Stimulated activated CD4-positive, alpha-beta T cell treated with anti-CD3 and anti-CD28 coated beads, Interleukin-1b, Interleukin-23, amount 100 ng/mL, for 1 hour (primary cell): ENCODE measurements around the gene RGP1.

Source experiments
- DNase-seq, 2 donors: peaks; one replicate each; pipeline ENCODE4 v3.0.0-alpha.2; 2020; ENCODE audit warnings: low read depth in 2 of 2

The RGP1 gene, protein sequence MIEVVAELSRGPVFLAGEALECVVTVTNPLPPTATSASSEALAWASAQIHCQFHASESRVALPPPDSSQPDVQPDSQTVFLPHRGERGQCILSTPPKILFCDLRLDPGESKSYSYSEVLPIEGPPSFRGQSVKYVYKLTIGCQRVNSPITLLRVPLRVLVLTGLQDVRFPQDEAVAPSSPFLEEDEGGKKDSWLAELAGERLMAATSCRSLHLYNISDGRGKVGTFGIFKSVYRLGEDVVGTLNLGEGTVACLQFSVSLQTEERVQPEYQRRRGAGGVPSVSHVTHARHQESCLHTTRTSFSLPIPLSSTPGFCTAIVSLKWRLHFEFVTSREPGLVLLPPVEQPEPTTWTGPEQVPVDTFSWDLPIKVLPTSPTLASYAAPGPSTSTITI

DNA sequence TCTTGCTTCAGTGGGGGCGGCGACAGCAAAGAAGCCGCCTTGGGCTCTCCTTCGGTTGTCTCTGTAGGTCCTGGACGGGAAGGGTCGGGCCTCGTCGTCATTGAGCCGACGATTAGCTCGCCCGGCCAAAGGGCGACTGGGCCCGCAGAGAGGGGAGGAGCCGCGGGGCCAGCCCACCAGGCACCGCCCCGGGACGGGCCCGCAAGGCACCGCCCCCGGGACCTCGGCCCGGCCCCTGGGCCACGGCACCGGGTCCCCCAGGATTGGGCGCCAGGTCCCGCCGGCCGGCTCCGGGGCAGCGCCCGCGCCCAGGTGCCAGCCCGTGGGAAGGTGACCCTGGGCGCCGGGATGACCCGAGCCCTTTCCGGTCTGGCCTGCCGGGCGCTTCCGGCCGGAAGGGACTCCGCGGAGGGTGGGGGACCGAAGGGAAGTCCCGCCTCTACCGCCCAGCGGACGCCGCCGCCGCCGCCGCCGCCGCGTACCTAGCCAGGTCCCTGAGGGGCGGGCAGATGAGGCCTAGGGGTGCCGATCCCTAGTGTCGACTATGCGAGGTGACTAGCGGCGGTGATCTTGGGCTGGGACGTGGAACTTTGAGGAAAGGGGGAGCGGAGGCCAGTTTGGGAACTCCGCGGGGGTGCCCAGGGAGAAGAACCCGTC is at the start of gene RGP1, which contains the start of gene GBA2:
Gene RGP1 (plus strand): TSS at position 430 of the 657 bp plus-strand sequence. CDS start 469 bp downstream, outside the sequence.
Gene GBA2 (minus strand): TSS at position 371 of the 657 bp plus-strand sequence. CDS start 524 bp downstream, outside the sequence.
- peak in 1 of 2 donors; percentile 38 for DNase-seq

DNA sequence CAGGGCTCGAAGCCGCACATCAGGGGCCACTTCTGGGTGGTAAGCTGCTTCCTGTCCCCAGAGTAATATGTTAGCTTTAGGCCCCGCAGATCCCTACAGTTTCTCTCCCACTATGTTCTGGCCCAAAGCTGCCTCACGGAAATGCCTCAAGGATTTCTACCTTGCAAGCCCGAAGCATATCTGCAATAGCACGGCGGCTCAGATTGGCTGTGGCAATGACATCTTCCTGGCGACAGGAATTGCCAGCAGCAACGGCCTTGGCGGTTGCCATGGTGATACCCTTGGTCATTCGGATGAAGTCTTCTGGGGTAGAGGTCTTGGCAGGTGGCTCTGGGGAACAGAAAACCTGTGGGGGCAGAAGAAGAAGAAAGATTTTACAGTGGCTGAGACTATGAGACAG is 49.1 kb upstream of the RGP1 start:
- DNase-seq: no peak

DNA sequence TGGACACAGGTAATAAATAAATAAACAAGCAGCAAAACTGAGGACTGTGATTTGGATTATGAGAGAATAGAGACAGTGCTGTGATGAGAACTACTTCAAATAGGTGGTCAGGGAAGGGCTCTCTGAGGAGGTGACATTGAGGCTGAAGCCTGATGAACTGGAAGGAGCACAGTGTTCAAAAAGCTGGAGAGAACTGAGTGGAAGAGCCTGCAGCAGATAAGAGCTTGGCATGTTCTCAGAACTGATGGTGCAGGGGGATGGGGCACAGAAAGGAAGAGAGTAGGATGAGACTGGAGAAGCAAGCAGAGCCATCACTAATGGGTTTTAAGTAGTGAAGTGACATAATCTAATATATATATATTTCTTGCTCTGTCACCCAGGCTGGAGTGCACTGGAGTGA is 48.1 kb upstream of the RGP1 start:
- no peak for DNase-seq

DNA sequence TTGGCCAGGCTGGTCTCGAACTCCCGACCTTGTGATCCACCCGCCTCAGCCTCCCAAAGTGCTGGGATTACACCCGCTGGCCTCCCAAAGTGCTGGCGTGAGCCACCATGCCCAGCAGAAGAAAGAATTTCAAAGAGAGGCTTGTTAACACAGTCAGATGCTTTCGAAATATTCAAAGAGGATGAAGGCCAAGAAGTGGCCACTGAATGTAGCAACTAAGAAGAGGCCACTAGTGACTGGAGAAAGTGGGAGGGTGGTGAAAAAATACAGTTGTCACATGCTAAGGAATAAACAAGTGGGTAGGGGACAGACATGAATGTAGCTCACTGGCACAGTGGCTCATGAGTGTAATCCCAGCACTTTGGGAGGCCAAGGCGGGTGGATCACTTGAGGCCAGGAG is 46.4 kb upstream of the RGP1 start:
- no peak for DNase-seq

DNA sequence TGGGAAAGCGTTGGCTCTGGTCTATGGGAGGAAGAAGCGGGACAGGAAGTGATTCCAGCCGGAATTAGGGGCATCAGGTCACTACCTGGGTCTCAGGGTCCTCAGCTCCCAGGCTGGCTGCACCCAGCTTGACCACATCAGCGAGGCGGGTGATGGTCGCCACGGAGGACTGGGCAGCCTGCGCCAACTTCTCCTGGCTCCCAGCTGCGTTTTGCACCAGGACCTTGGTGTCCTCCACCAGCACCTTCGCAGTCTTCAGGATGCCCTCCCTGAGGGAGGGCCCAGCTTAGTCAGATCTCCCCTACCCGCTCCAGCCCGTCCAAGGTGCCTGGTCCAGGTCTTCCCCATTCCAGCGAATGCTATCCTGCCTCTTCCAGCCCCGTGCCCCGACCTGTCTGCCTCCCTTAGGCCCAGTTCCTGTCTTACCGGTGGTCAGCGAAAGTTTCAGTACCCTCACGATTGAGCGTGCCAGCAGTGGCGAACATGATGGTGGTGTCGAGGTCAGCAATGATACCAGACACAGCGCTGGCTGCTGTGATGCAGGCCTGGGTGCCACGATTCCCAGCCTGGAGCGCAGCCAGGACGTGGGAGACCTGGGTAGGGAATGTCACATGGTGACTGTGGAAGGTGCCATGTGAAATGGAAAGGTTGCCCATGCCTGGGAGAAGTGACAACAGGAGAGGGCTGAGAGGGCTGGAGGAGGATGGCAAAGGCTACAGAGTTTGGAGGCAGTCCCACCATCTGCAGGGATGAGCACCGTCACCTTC is 45.0 kb upstream of the RGP1 start:
- no peak for DNase-seq

DNA sequence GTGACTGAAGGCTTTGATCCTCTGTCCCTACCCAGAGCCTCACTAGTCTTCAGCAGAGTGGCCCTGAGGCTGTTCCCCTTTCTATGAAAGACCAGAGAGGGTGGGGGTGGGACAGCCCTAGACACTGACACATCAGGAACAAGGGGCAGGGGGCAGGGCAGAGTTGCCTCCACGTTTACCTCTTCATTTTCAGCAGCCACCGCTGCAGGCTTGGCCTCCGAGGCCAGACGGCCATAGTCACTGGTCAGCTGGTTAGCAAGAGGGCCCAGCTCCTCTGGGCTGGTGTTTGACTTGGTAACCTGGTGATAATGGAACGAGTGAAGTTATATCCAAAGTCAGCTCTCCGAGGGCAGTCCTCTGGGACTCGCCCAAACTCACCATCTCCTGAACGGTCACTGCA is 43.7 kb upstream of the RGP1 start:
- DNase-seq: no peak

DNA sequence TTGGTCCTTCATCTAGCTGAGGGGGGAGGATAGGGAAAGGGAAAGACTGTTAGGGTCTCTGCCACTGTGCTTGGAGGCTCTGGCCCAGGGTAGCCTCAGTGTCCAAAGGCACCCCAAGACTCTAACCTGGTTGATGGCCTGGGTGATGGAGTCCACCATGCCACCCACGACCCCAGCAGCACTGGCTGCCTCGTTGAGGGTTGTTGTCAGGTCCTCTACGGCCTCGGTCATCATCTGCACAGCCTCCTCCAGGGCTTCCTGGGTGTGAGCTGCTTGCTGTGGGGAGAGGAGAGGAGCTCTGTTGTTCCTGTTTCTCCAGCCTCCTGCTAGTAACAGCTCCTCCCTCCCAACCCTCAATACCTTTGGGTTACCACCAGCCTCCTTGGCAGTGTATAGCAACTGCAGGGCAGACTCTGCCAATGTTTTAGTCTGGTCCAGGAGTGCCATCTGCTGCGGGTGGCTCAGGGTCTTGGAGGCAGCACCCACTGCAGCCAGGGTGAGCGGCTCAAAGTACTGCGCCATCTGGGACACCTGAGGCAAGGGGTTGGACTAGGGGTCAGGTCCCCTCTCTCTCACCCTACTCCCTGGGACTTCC is 43.2 kb upstream of the RGP1 start:
- no peak for DNase-seq

DNA sequence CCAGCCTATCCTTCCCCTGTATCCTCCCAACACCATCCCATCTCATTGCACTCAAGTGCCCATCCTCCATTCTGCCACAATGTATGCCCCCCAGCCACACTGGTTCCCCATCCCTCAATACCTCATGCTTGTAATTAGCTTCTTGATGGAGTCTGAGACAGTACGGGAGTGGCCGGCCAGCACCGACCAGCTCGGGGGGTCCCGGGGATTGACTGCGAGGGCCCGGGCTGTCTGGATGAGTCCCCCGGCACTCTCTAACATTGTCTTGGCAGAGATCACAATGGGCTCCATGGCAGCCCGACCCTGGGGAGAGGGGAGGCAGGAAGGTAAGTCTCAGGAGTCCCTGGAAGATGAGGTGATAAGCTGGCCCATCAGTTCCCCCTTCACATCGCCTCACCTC is 42.1 kb upstream of the RGP1 start:
- DNase-seq: no peak

DNA sequence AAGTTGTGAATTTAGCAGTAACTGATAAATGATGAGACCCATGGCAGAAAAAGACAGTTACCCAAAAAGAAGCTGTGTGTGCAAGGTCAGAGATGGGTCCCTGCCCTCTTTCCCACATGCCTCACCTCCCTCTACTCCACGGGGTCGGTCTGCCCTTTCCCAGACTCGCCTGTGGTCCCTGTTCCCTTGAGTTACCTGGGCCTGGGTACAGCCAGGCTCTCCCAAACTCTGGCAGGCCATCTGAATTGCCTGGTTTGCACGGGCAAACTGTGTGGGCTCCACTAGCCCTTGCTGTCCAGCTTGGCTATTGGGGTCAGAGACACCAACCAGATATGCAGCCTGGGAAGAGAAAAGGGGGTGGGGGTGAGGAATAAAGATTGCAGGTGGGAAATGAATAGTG is 40.9 kb upstream of the RGP1 start:
- no peak for DNase-seq

DNA sequence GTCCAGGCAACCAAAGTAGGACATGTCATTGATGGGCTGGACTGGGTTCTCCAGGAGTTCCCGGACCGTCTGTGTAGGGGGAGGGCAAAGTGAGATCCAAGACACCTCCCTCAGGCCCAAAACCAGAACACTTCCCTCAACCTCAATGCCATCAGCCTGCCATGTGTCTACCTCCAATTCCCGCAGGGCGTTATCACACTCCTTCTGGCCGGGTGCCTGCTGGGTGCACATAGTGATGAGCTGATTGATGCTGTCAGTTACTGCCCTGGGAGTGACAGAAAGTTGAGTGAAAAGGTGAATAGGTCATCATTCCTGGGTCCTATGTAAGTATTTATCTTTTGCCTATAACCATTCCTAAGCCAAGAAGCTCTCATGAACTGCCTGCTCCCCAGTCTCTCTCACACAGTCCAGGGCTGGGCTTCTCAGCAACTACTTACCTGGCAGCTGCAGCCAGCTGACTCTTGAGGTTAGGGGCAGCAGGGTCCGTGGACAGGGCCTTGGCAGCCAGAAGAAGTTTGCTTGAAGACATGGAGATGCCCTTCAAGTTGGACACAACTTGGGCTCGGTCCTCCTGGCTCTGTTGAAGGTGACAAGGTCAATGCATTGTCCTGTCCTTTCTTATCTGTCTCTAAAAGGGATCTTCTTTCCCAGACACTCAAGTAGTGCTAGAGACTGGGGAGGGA is 38.1 kb upstream of the RGP1 start:
- no peak for DNase-seq

DNA sequence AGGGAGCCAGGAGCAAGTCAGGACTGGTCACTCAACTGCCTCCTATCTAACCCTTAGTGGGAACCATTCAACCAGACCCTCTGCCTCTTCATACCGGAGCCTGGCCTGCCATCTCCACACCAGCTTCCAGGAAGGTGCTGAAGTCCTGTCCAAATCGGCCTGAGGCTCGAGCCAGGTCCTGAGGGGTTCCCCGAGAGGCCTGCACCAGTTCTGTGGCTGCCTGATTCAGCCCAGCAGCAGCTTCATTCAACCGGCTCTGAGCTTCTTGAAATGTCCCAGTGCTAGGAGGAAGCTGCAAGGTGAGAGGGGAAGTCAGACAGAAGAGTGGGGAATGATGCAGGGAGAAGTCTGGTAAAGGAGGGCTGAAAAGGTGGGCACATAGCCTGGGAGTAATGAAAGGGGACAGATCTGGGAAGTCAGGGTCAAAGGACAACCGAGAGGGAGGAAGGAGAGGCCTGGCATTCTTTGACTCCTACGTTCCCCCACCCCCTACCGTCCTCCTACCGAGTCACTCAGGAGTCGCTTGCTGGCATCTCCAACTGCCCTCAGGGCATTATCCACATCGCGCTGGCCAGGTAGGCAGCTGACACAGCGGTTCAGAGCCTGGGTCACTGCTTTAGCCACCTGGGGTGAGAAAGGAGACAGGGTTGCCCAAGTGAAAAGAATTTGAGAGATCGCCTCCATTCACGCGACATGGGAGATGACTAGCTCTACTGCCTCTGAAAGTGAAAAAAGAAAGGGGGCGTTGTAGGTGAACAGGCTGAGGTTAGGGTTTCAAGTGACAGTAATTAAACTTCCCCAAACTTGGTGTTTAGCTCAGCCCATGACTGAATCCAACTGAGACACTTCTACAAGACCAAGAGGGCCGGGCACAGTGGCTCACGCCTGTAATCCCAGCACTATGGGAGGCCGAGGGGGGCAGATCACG is 37.3 kb upstream of the RGP1 start:
- no peak for DNase-seq

DNA sequence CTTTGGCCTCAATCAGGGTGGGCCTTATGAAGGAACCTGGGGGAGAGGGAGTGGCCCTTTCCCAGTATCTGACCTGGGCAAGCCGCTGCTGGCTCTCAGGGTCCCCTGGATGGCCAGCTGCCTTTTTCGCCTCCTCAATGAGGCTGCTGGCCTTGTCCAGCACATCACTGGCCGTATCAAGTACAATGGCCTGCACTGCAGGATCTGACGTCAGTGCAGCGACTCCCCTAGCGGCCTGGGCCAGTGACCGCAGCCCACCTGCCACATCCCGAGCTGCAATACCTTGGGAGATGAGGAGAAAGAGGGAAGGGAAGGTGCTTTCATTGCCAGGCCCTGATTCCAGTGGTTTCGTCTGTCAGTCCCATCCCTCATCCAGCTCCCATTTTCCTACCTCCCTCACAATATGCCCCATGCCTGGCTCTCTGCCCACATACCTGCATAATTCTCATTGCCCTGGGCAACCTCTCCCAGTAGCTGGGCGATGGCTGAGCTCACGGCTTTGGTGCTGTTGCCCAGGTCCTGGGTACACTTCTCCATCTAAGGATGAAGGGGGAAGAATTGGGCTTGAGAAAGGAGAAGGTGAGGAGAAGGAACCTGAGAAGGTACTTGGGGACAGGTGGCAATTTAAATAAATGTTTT is 36.2 kb upstream of the RGP1 start:
- DNase-seq: no peak

DNA sequence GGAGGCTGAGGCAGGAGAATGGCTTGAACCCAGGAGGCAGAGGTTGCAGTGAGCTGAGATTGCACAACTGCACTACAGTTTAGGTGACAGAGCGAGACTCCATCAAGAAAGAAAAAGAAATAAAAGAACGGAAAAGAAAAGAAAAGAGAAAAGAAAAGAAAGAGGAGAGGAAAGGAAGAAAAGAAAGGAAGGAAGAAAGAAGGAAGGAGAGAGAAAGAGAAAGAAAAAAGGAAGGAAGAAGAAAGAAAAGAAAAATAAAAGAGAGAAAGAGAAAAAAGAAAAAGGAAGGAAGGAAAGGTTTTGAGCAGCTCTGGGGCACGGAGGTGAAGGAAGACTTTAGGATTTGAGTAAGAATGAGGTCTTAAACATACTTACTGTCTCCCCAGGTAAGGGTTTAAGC is 35.5 kb upstream of the RGP1 start:
- DNase-seq: no peak

DNA sequence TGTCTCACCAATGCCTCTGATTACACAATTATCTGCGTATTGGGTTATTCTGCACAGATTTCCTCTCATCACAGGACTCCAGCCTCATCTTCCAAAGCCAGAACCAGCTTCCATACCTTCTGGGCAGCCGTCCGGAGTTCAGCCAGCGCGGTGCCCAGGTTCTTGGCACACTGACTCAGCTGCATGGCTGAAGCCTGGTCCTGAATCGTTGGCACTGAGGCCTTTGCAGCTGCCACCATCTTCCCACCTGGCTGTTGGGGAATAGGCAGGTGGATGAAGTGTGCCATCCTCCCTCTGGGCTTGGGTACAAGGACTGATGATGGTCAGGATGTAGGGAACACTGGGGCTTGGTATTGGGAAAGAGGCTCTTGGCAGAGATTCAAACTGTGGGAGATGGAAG is 35.0 kb upstream of the RGP1 start:
- DNase-seq: no peak

DNA sequence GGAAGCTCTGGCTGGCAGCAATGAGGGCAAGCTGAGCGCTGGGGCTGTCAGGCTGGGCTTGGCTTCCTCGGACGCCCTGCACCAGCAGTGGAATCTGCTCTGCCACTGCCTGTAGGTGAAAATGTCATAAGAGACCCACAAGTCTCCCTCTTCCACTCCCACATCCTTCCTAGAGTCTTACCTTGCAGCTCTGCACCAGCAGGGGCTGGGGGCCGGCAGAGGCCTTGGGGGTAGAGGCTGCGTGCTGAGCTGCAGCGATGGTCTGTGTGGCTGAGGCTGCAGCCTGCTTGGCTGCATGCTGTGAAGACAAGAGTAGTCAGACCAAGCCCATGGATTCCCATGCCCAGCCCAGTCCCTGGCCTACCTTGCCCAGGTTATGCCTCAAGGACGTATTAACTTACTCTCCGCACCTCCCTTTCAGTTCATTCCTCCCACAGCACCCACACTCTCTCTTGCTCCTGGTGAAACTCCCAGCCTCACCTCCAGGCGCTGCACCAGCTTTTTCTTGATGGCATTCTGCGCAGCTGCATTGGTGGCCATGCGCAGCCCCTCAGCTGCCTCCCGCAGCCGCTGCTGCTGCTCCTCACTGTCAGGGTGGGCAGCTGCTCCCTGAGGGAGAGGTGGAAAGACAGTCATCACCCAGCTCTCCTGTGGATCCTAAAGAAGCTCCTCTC is 34.4 kb upstream of the RGP1 start:
- no peak for DNase-seq

DNA sequence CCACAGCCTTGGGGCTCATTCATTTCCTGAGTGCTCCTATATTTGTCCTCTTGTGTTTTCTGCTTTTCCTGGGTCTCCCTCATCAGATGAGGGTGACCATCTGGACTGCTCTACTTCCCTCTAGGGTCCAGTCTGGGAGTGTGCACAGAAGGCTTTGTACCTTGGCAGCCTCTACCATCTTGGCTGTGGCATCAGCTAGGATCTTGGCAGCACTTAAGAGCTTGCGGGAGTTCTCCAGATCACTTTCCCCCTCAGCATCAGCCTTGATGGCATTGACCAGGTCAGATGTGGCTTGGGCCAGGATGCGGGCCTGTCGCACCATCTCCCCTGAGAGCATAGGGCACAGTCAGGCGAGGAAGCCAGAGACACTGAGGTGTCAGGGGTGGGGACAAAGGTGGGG is 32.9 kb upstream of the RGP1 start:
- DNase-seq: no peak

DNA sequence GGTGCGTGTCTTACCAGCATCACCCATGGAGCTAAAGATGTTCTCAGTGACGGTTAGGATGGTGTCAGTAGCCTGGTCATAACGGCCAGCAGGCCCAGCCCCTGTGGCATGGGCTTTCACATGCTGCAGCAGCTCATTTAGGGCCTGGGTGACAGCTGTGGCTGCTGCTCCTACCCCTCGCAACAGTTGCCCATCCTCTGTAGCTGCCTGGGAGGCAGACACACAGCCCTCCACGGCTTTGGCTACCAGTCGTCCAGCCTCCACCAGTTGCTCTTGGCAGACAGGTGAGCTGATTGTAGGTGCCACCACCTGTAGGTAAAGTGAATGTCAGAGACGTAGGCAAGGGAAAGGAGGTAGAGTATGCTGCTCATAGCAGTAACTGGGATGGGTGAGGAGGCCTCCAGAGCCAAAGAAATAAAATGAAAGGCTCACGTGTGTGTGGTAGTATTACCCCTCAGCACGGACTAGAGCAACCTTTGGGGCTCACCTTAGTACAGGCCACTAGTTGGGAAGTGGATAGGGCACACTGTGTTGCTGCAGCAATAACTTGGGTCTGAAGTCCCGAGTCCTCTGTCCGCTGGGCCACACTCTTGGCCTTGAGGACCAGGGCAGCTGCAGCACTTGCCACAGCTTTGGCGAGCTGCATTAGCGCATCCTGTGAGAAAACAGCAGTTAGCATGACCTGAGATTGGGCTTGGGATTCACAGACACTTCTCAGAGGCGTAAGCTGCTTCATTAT is 31.8 kb upstream of the RGP1 start:
- DNase-seq: no peak

DNA sequence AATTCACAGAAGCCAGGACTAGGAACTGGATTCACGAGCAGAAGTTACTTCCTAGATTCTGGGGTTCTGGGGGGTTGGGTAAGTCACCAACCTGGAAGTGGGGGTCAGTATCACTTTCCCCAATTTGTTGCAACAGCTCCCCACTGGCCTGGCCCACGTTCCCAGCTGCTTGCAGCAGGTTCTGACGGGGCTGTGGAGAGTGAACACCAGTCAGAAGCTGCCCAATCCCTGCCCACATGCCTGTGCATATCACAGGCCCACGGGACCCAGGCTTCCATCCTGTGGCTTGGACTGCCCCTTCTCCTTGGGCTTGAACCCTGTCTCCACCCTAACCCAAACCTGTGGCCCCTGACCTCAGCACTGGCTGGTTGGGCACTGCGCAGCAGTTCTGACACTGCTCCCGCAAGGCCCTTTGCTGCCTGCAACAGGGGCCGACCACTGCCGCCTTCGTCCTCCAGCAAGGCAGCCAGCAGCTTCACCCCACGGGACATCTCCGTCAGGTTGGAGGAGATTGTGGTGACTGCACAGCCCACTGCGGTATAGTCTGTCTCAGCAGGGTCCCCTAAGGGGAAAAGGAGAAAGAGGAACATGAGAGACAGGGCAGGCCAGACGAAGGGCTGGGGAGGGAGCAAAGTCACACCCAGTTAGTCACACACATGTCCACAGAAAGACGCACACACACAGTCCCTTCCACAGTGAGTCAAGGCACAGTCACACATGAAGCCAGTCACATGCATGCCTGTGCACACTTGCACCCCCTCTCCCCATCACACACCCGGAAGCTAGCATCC is 30.2 kb upstream of the RGP1 start:
- DNase-seq: no peak
